HG03159 (cell line): ENCODE data around the gene ABHD5.
"Not testable (repeated sequence)": the region's sequence is repeated elsewhere in the genome, so short reads cannot be mapped to it uniquely, and the experiment has no call there.

Source experiments
- ATAC-seq: cut with Tn5 transposase; IDR thresholded peaks from one replicate; pipeline ENCODE4 v1.9.1; 2021; ENCODE audit warnings: mild to moderate bottlenecking, moderate library complexity; ENCODE audit not compliant: unreplicated experiment

ABHD5 gene

DNA sequence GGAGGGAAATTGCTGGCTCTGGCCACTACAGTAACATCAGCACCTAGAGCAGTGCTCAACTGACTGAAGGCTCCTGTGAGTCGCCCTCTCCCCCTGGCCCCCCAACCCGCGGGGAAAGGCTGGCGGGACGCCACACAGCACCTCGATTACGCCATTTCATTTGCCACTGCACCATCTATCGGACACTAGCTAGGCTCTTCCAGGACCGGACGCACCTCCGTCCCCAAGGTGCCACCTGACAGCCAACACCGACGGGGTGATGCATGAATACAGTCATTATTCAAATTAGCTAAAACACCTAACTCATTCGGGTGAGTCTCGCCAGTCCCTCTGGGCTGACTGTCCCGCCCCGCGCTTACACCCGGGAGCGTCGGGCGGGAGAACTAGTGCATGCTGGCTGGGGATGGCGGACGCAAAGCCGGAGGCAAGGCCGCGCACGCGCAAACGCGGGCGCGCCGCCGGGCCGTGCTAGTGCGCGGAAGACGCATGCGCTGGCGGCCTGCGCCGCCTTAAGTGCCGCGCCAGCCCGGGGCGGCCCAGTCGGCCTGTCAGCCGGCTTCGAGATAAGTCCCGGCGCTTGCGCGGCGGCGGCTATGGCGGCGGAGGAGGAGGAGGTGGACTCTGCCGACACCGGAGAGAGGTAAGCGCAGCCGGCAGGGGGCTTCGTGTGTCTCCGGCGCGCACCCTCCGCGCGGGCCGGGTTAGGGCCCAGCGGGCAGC is at the start of gene ABHD5:
ABHD5 (plus strand) TSS at position 539 of the 720 bp plus-strand sequence; CDS start at position 594, 55 bp downstream.
- peak; percentile 86 for ATAC-seq

DNA sequence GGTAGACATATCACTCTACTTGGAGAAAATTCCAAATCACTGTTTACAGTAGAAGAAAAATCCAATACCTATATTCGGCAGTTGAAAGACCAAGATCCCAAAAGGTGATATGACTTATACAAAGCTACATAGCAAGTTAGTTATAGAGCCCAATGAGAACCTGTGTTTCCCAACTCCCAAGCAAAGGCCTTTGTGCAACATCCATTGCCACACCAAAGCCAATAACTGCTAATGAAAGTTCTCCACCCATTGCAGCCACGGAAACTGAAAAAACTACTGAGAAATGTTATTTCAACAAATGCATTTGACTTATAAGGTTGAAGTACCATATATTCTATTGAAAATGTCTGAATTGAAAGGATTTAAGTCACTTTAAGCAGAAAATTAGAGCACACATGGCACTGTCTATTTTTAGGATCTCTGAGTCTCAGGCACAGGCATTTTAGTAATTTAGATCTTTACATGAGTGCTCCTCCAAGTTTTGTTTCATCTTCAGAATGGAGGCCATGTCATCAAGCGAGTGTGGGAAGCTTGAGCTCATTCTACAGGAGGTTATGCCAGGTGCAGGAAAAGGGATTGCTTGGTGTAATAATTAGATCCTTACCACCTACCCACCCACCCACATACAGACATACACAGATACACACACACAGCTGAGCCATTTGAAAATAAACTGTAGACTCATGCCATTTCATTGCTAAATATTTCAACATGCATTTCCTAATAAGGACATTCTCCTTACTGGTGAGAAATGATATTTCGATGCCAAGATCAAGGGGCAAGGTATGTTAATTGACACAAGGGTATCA is 49.2 kb upstream of the ABHD5 start:
- no peak for ATAC-seq

DNA sequence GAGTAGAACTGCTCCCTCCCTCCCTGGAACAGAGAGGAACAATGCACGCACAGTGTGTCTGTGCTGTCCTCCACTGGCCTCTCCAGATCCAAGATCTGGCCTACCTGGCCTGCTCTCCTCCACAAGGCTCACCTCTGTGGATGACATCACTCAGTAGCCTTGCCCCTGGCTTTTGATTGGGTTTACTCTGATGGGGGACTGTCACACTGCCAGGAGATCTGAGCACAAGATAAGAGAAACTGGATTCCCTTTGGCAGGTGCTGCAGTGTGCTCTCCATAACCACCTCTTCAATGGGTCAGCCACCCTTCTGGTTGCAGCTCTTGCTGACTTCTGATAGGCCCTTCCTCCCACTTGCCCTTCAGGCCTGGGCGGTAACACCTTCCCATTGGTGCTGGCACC is 46.3 kb upstream of the ABHD5 start:
- ATAC-seq = no peak

DNA sequence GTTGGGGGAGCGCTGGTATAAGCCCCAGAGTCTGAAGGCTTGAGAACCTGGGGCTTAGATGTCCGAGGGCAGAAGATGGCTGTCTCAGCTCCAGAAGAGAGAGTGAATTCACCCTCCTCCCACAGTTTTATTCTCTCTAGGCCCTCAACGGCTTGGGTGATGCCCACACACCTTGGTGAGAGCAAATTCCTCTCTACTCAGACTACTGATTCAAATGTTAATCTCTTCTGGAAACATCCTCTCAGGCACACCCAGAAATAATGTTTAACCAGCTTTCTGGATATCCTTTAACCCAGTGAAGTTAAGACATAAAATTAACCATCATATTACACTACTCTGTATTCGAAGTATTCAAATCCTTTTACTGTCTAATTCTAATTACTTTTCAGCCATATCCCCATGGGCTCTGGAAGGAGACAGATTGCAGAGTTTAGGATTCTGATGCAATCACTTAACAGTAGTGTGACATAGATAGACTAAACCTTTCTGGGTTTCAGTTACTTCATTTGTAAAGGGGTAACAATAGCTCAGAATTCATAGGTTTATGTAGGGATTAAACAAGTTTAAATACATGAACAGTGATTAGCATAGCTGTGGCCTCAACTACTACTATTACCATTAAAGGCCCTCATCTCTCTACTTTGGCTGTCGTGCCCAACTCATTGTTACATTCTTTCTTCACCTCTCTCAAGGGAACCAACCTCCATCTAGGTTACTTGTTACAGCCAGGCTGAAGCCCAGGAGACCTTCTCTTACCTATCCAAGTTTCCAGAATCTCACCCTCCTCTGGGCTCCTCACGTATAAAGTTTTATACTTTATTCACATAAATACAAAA is 43.2 kb upstream of the ABHD5 start:
- ATAC-seq = no peak

DNA sequence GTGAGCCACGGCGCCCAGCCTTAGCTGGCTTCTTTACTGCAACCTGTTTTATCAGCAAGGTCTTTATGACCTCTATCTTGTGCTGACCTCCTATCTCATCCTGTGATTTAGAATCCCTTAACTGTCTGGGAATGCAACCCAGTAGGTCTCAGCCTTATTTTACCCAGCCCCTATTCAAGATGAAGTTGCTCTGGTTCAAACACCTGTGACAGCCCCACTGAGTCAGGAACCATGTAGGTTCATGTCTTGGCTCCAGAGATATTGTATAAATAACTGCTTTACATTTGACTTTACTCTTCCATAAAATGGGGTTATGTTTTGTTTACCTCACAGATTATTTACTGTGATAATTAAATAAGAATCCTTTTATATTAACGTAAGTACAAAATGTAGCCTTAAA is 41.8 kb upstream of the ABHD5 start:
- ATAC-seq = no peak

DNA sequence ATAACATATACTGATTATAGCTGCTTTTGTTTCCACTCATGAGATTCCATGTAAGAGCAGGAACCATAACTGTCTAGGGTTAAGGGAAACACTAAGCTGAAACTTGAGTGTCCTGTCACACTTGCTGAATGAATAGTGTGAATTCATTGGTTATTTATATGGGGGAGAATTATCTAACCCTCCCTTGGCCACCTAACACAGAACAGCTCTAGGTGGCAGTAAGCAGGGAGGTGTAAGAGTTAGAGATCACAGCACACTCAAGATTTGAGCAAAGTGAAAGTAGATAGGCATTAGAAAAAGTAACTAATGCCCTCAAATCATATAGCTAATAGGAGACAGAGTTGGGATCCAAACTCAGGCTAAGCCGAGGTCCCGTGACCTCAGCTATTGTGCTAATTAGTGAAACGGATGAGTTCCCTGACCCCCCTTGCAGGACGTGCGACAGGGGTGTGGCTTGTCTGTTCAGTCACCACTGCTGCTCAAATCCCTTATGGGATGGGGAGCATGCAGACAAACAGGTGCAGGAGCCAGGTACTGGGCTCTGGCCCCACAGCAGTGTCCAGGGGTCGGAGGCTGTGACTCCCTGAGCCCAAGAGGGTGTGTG is 41.3 kb upstream of the ABHD5 start:
- no peak for ATAC-seq

DNA sequence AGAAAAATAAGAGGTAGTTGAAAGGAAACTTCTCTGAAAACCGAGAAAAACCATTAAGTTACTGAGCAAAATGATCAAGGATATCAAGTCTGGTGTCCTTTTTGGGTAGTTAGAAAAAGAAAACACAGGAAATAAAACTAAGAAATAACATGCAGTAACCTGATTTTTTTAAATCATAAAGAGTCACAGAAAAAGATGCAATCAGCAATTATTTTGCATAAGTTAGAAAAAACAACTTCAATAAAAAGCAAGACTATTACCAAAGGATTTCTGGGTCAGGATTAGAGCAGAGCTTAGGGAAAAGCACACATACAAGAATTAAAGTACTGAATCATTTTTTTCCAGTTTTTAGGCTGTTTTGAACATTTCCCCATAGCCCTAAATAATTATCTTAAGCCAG is 40.4 kb upstream of the ABHD5 start:
- no peak for ATAC-seq

DNA sequence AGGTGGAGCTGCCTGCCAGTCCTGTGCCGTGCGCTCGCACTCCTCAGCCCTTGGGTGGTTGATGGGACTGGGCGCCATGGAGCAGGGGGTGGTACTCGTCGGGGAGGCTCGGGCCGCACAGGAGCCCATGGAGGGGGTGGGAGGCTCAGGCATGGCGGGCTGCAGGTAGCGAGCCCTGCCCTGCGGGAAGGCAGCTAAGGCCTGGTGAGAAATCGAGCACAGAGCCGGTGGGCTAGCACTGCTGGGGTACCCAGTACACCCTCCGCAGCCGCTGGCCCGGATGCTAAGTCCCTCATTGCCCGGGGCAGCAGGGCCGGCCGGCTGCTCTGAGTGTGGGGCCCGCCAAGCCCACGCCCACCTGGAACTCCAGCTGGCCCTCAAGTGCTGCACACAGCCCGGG is 34.3 kb upstream of the ABHD5 start:
- ATAC-seq = not testable (repeated sequence)

DNA sequence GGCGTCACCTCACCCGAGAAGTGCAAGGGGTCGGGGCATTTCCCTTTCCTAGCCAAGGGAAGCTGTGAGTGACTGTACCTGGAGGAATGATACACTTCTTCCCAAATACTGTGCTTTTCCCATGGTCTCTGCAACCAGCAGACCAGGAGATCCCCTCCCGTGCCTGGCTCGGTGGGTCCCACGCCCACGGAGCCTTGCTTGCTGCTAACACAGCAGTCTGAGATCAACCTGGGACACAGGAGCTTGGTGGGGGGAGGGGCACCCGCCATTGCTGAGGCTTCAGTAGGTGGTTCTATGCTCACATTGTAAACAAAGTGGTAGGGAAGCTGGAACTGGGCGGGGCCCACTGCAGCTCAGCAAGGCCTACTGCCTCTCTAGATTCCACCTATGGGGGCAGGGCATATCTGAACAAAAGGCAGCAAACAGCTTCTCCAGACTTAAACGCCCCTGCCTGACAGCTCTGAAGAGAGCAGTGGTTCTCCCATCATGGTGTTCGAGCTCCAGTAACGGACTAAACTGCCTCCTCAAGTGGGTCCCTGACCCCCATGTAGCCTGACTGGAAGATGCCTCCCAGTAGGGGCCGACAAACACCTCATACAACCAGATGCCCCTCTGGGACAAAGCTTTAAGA is 31.4 kb upstream of the ABHD5 start:
- no peak for ATAC-seq

DNA sequence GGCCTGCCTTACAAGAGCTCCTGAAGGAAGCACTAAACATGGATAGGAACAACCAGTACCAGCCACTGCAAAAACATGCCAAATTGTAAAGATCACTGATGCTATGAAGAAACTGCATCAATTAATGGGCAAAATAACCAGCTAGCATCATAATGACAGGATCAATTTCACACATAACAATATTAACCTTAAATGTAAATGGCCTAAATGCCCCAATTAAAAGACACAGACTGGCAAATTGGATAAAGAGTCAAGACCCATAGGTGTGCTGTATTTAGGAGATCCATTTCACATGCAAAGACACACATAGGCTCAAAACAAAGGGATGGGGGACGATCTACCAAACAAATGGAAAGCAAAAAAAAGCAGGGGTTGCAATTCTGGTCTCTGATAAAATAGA is 29.4 kb upstream of the ABHD5 start:
- not testable (repeated sequence) for ATAC-seq

DNA sequence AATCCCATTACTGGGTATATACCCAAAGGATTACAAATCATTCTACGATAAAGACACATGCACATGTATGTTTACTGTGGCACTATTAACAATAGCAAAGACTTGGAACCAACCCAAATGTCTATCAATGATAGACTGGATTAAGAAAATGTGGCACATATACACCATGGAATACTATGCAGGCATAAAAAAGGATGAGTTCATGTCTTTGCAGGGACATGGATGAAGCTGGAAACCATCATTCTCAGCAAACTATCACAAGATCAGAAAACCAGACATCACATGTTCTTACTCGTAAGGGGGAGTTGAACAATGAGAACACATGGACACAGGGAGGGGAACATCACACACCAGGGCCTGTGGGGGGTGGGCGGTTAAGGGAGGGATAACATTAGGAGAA is 25.7 kb upstream of the ABHD5 start:
- ATAC-seq = not testable (repeated sequence)

DNA sequence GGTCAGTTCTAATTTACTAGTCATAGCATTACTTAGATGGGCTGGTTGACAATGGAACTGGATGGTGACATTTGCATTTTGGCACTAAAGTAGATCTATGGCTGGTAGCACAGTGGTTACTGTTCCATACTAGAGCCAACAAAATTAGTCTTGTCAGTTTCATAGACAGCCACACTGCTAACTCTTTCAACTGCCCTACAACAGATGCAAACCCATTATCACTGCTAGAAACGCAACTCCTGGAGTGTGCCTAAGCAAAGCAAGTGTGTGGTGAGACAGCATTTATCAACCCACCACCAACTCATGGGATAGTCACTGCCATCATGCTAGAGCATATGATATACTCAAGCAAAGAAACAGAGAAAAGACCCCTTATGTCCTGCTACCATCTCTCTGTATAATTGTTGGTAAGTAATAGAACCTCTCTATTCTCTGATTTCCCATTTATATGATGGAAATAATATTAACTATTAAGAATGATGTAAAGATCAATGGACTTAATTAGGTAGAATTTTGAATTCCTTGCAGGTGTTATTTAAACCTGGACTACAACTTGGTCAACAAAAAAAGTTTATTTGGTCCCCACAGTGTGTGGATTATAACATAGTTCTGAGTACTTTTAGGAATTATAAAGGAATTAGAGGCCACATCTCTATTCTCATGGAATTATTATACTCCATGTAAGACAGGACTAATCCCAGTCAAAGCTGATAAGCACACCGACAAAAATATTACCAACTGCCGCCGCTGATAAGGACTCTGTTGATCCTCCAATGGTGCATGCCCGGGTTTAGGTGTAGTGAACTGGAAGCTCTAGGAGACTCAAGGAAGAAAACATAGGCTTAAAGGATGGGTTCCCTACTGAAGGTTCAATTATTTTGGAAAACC is 19.9 kb upstream of the ABHD5 start:
- ATAC-seq = no peak

DNA sequence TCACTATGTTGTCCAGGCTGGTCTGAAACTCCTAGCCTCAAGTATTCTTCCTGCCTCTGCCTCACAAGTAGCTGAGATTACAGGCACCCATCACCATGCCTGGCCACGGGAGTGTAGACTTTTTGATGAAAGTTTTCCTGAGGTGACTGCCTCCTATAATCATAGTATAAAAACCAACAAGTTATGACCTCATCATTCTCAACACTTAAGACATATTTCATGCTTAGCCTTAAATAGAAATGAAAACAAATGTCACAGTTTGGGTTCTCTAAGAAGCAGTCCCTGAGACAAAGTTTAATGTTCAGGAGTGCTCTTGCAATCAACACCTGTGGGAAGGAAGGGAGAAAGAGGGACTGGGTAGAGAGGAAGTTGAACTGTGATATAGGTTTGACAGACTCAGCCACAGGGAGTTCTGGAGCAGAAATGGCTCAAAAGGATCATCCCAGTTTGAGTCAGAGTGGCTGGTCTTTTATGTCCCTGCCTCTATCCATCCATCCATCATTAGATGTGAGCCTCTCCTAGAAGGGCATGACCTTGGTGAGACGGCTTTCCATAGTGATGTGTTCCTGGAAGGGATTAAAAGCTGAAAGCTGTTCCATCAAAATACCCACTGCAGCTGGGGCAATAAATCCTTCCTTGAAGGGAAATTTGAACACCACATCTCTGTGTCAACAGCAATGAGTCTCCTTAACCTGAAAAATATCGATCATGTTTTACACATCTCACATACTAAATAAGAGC is 16.2 kb upstream of the ABHD5 start:
- no peak for ATAC-seq

DNA sequence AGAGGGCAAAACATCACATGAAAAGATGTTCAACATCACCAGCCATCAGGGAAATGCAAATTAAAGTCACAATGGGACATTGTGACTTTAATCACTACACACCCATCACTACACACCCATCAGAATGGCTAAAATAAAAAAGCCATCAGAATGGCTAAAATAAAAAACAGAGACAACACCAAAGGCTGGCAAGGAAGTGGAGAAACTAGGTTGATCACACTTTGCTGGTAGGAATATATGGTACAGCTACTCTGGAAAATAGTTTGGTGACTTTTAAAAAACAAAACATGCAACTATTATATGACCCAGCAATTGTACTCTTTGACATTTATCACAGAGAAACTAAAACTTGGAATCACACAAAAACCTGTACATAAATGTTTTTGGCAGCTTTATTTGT is 15.1 kb upstream of the ABHD5 start:
- no peak for ATAC-seq

DNA sequence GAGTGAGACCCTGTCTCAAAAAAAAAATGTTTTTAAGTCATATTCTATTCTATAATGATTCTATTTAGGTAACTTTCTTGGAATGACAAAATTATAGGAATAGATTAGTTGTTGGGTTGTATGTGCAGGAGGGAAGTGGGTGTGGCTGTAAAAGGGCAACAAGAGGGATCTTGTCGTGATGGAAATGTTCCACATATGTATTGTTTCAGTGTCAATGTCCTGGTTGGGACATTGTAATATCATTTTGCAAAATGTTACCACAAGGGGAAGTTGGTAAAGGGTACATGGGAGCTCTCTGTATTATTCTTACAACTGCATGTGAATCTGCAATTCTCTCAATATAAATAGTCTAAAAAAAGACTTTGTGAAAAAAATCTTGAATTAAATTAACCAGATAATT is 14.3 kb upstream of the ABHD5 start:
- ATAC-seq = no peak

DNA sequence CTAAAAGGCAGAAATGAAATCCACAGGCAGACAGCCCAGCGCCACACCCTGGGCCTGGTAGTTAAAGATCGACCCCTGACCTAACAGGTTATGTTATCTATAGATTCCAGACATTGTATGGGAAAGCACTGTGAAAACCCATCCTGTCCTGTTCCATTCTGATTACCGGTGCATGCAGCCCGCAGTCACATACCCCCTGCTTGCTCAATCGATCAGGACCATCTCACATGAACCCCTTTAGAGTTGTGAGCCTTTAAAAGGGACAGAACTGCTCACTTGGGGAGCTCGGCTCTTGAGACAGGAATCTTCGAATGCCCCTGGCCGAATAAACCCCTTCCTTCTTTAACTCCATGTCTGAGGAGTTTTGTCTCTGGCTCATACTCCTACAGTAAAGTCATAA is 12.4 kb upstream of the ABHD5 start:
- ATAC-seq = not testable (repeated sequence)

DNA sequence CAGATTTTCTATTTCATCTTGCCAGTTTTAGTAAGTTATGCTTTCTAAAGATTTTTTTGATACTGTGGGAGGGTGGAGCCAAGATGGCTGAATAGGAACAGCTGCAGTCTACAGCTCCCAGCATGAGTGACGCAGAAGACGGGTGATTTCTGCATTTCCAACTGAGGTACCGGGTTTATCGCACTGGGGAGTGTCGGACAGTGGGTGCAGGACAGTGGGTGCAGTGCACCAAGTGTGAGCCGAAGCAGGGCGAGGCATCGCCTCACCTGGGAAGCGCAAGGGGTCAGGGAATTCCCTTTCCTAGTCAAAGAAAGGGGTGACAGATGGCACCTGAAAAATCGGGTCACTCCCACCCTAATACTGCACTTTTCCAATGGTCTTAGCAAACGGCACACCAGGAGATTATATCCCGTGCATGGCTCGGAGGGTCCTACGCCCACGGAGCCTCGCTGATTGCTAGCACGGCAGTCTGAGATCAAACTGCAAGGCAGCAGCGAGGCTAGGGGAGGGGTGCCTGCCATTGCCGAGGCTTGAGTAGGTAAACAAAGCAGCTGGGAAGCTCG is 11.8 kb upstream of the ABHD5 start:
- ATAC-seq = not testable (repeated sequence)

DNA sequence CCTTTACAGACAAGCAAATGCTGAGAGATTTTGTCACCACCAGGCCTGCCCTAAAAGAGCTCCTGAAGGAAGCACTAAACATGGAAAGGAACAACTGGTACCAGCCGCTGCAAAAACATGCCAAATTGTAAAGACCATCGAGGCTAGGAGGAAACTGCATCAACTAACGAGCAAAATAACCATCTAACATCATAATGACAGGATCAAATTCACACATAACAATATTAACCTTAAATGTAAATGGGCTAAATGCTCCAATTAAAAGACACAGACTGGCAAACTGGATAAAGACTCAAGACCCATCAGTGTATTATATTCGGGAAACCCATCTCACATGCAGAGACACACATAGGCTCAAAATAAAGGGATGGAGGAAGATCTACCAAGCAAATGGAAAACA is 9.9 kb upstream of the ABHD5 start:
- ATAC-seq = not testable (repeated sequence)

DNA sequence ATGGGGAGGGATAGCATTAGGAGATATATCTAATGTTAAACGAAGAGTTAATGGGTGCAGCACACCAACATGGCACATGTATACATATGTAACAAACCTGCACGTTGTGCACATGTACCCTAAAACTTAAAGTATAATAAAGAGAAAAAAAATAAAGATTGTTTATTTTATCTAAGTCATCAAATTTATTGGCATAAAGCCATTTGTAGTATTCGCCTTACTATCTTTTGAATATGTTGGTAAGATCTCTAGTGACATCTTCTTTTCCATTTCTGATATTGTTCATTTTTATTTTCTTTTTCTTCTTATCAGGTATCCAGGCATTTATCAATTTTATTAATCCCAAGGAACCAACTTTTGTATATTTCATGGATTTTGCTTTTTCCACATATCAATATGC is 5.8 kb upstream of the ABHD5 start:
- ATAC-seq = no peak
